GM23248 (cell line): Measurements from ENCODE around the gene TACSTD2.

Experiments
- EZH2 ChIP-seq: fragments of 200-600 bp; sonication (generic); IDR thresholded peaks from 2 replicates; pipeline ENCODE4 v1.6.1; 2018; ENCODE audit warnings: antibody characterized with exemption, mild to moderate bottlenecking; ENCODE audit not compliant: insufficient read depth, poor library complexity, severe bottlenecking
- EZH2phosphoT487 ChIP-seq: fragments of 200-600 bp; sonication (generic); IDR thresholded peaks from 2 replicates; pipeline ENCODE4 v1.6.1; 2018; ENCODE audit warnings: antibody characterized with exemption, moderate library complexity, mild to moderate bottlenecking, low read depth; ENCODE audit not compliant: insufficient read depth

DNA sequence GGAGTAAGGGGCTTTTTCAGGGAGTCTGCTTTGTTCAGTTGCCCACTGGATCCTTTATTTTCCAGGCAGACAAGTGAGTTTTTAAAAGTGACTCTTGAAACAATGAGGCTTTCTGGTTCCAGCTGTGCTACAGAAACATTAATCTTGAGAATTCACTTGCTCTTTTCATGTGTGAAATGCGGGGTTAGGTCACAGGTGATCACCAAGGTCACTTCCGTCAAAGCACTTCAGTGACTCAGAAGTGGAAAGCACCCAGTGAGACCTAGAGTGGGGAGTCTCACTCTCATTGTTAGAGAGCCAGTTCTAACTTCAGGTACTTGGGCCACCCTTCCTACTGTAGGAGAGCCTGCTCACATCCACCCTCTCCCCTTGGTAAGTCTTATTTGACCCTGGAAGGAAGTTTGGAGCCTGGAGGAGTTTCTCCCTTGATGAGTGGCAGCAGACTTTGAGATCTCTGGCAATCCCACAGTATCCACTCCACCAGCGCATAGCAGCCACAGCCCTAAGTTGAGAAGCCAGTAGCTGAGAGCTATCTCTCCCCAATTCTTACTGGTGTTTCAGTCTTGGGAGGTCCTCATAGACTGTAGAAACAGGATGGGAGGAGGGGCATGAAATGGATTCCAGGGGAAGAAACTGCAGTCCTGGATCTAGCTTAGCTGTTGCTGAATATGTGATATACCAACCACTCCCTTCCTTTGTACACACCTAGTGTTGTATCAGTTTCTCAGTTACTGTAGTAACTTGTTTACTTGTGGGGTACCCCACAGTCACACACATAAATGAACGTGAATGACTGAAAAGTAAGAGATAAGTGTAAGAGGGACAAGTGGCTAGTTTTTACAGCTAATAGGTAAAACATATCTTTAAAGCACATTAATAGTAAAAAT is 3.1 kb downstream of the TACSTD2 start:
- TF ChIP-seq EZH2phosphoT487 (no peak), EZH2 (no peak)
